PC-3 (cell line): ENCODE data around the gene LHFPL3.

Experiments
- EZH2 ChIP-seq: fragments of 300-600 bp; sonication (generic); IDR thresholded peaks from one replicate; pipeline ENCODE4 v1.6.1; 2017; ENCODE audit warnings: antibody characterized with exemption, mild to moderate bottlenecking, low read length; ENCODE audit not compliant: unreplicated experiment
- EZH2phosphoT487 ChIP-seq: fragments of 300-600 bp; sonication (generic); IDR thresholded peaks from 2 replicates; pipeline ENCODE4 v1.6.1; 2018; ENCODE audit warnings: mild to moderate bottlenecking, antibody characterized with exemption, low read length, borderline replicate concordance
- TF ChIP-seq, protein P1 (sequence below): fragments of 300-600 bp; sonication (generic); conservative IDR thresholded peaks from 2 replicates; pipeline ENCODE4 v1.5.1; 2017; ENCODE audit warnings: antibody characterized with exemption, low read depth, mild to moderate bottlenecking, low read length

DNA sequence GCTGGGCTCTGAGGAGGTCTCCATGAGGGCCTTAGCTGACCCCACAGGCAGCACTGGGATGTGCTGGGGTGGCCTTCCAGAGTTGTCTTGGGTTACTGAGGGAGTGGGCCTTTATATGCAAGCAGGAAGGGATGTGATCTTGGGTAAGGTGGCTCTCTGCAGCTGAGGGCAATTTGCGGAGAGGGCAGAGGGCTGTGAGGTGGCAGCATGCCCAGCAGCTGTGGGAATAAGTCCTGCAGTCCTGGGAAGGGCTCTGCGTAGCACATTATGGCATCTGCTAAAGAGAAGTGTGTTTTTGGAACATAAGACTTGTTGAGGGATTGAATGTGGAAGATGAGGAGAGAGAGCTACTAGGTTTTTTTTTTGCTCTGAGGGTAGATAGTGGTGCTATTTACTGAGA is 586.0 kb downstream of the LHFPL3 start:
- TF ChIP-seq, protein P1, sequence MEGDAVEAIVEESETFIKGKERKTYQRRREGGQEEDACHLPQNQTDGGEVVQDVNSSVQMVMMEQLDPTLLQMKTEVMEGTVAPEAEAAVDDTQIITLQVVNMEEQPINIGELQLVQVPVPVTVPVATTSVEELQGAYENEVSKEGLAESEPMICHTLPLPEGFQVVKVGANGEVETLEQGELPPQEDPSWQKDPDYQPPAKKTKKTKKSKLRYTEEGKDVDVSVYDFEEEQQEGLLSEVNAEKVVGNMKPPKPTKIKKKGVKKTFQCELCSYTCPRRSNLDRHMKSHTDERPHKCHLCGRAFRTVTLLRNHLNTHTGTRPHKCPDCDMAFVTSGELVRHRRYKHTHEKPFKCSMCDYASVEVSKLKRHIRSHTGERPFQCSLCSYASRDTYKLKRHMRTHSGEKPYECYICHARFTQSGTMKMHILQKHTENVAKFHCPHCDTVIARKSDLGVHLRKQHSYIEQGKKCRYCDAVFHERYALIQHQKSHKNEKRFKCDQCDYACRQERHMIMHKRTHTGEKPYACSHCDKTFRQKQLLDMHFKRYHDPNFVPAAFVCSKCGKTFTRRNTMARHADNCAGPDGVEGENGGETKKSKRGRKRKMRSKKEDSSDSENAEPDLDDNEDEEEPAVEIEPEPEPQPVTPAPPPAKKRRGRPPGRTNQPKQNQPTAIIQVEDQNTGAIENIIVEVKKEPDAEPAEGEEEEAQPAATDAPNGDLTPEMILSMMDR: no peak
- TF ChIP-seq EZH2 (no peak), EZH2phosphoT487 (no peak)
